Astrocyte of the spinal cord (primary cell): ENCODE data around the gene LSG1.

Experiments used
- DNase-seq: peaks from one replicate; pipeline ENCODE4 v3.0.0; 2011; ENCODE audit warnings: low read depth, low spot score
- H3K4me3 ChIP-seq: 2 replicates; pipeline ENCODE4 v1.5.1; 2011; ENCODE audit warnings: low read depth, mild to moderate bottlenecking, low read length, moderate library complexity
- in situ Hi-C: cut with HindIII; loops from 2 replicates; pipeline ENCODE4 v1.10.0; 2017; ENCODE audit warnings: low sequenced_read_pairs
- TF ChIP-seq, protein P1 (sequence below): IDR thresholded peaks from 2 replicates; pipeline ENCODE4 v1.5.1; 2012; ENCODE audit warnings: low read depth, mild to moderate bottlenecking, low read length, inconsistent platforms

The LSG1 gene

DNA sequence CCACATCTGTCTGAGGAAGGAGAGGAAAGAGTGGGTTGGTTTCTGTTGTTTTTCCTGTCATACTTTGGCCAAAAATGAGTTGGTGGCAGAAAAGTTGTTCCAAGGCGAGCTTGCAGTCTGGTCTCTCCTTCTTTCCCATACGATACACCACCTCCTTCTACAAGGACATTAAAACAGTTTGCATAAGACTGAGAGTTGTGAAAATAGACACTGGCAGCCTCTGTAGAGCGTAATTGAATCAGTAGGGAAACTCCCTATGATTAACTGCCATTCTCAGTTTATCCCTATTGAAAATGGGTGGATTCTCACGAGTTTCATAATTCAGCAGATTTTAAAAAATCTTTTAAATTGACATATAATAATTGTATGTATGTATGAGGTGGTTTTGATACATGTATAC is 3.7 kb upstream of the LSG1 start:
- in situ Hi-C loops: no loop called here
- TF ChIP-seq, protein P1, sequence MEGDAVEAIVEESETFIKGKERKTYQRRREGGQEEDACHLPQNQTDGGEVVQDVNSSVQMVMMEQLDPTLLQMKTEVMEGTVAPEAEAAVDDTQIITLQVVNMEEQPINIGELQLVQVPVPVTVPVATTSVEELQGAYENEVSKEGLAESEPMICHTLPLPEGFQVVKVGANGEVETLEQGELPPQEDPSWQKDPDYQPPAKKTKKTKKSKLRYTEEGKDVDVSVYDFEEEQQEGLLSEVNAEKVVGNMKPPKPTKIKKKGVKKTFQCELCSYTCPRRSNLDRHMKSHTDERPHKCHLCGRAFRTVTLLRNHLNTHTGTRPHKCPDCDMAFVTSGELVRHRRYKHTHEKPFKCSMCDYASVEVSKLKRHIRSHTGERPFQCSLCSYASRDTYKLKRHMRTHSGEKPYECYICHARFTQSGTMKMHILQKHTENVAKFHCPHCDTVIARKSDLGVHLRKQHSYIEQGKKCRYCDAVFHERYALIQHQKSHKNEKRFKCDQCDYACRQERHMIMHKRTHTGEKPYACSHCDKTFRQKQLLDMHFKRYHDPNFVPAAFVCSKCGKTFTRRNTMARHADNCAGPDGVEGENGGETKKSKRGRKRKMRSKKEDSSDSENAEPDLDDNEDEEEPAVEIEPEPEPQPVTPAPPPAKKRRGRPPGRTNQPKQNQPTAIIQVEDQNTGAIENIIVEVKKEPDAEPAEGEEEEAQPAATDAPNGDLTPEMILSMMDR: no peak
- H3K4me3 ChIP-seq: no peak overlapping the region
- no peak for DNase-seq

DNA sequence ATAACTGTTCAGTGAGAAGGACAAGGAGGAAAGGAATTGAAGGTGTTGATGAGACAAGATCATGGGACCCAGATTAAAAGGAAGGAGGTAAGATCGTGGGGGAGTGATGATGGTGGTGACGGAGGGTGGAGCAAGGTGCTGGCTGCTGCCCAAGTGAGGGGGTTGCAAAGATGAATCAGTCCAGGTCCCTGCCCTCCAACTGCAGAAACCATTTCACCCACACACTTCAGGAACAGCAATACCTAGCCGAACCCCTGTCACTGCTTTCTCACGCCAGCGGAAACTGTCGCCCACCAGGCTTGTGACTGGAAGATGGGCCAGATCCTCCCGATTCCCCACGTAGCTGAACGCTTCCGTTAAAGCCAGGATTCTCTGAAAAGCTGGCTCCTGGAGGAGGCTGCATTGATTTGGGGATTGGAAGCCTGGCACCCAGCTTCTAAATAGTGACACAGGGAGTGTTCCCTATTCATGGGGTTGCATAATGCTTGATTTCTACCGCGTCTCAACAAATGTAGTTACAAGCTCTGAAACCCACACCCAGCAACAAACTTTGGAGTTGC is 3.2 kb upstream of the LSG1 start:
- DNase-seq: no peak
- in situ Hi-C loops: no loop called here
- no peak overlapping the region for H3K4me3 ChIP-seq
- TF ChIP-seq, protein P1: no peak

DNA sequence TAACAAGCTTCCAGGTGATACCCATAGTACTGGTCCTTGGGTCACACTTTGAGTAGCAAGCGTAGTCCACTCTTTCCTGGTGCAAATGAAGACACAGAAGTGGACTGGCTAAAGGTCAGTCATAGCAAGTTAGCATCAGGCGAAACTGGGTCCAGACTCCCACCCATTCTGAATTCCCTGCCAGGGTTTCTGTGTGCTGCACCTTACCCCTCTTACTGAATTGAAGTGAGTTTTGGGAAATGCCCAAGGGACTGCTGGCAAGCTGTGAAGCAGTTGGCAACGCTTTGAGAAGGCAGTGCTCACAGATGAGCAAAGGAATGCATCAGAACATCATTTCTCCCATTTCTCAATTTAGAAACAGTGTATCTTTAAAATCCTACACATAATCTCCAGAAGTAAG is 1.8 kb upstream of the LSG1 start:
- H3K4me3 ChIP-seq: no peak overlapping the region
- in situ Hi-C loops: no loop called here
- DNase-seq: no peak
- TF ChIP-seq, protein P1: no peak

DNA sequence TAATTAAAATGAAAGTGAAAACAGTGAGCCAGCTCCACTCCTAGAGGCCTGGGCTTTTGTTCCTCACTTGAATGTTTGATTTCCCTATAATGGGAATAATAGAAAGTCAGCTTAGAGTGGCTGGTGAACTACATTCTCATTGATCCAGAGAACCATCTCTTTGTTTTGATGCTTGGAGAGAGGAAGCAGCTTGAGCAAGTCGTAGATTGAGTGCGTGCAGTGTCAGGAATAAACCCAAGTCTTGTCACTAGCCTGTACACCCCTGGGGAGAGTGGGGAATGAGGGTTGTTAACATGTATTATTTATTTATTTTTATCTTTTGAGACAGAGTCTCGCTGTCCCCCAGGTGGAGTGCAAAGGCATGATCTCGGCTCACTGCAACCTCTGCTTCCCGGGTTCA is 885 bp upstream of the LSG1 start:
- in situ Hi-C loops: no loop called here
- DNase-seq: no peak
- peak overlapping the region; percentile 93 for H3K4me3 ChIP-seq
- TF ChIP-seq, protein P1: no peak

DNA sequence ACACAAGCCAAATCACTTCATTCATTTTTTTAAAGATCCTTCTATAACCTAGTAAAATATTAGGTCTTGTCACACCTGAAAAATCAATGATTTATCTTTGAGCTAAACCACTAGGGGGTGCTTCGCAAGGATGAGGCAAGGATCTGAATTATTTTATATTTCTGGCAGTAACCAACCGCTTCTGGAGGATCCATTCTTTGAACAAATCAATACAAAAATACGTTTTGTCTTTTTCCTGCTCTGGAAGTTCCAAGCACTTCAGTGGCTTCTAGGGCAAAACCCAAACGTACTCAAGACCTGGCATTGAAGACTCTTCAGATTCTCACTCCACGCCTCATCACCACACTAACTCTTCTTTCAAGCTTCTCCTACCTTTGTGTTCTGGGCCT is 486 bp downstream of the LSG1 start:
- in situ Hi-C loops: no loop called here
- TF ChIP-seq, protein P1: peak; percentile 59
- H3K4me3 ChIP-seq: peak overlapping the region; percentile 93
- peak; percentile 60 for DNase-seq

DNA sequence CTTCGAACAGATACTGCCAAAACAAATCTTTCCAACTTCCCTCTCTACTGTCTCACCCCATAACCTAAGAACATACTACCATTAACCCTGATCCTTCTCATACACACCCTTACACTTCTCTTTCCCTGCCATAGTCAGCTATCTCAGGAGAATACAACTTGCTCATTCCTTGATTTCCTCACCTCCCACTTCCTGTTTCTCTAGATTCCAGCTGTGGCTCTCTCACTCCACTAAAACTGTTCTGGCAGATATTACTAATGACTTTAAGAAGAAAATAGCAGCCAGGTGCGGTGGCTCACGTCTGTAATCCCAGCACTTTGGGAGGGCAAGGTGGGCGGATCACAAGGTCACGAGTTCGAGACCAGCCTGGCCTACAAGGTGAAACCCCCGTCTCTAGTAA is 4.6 kb downstream of the LSG1 start:
- no peak overlapping the region for H3K4me3 ChIP-seq
- no peak for DNase-seq
- TF ChIP-seq, protein P1: no peak
- in situ Hi-C loops: no loop called here

DNA sequence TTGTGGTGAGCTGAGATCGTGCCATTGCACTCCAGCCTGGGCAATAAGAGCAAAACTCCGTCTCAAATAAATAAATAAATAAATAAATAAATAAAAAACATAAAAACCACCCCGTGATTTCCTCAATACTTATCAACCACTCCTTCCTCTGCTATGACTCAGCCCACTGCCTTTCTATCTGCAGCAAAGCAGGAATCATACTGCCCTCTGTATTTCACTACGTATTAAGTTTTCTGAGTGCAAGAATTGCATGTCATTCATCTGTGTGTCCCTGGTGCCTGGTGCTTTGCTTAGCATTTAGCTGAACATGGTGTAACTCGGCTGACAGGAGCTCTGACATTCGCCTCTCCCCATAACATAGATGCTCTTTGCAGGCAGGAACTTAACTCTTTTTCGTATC is 7.1 kb downstream of the LSG1 start:
- DNase-seq: no peak
- in situ Hi-C loops: no loop called here
- no peak overlapping the region for H3K4me3 ChIP-seq
- TF ChIP-seq, protein P1: no peak
